GM19023 (cell line): ENCODE results near the gene CSH1.
"Not testable (repeated sequence)": the region's sequence is repeated elsewhere in the genome, so short reads cannot be mapped to it uniquely, and the experiment has no call there.

ENCODE experiments used
- ATAC-seq: cut with Tn5 transposase; IDR thresholded peaks from one replicate; pipeline ENCODE4 v1.9.1; 2021; ENCODE audit warnings: mild to moderate bottlenecking, moderate library complexity; ENCODE audit not compliant: unreplicated experiment

Gene CSH1

DNA sequence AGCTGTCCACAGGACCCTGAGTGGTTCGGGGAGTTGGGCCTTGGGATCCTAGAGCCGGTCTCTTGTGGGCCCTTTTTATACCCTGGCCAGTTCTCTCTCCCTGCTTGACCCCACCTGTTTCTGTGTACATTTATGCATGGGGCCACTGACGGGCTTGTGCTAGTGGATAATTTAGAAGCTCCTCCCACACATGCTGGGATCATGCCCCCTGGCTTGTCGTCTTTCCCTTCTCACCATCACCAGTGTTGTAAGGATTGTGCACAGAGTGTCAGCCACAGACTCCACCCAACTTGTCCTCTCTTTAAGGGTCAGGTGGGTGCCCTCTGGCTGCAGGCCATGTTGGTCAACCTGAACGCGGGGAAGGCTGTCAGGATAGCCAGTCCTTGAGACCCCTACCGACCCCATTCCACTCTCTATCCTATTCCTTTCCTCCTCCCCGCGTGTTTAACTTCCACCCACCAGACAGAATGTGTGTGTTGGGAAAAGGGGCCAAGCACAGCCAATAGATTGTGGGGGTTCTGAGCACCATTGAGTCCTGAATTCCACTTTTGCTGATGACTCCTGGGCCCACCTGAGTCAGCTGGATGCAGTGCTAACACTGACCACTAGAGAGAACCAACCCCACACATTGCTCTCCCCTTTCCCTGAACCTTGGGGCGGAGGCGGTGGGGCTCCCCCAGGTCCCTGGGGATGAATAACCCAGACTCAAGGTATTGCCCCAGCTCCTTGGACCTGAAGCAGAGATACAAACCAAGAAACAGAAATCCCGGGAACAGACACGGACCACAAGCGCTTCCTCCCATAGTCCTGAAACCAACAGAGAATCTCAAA is at the start of gene CSH1:
TSS of gene CSH1 (minus strand) at position 51 of the 831 bp plus-strand sequence. CDS start 63 bp downstream, outside the sequence.
- not testable (repeated sequence) for ATAC-seq

DNA sequence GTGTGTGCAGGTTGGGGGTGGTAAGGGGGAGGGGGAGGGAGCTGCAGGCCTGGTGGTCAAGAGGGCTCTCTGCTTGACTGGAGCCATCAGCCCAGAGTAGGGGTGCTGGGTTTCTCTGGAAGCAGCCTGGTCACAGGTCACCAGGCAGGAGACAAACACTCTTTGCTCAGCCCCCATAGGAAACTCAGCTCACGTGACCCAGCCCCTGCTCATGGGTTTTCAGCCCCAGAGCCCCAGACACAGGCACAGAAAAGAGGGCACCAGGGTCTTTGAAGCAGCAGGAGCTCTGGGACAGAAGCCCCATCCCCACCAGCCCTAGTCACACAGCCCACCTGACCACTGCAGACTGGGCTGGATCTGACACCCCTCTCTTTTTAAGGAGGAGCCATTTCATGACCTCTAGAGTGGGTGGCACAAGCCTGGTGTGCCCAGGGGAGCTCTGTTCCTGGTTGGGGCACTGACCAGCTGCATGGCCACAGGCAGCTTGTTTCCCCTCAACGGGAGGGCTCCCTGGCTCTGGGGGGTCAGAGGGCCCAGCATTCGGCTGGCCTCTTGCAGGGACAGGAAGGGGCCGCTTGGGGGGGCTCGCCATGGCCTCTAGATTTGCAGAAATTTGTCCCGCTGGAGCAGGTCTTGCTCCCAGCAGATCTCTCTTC is 49.5 kb upstream of the CSH1 start:
- ATAC-seq = no peak

GRCh38 chr17:63944736-63945499 is 48.5 kb upstream of the CSH1 start:
- no peak for ATAC-seq

DNA sequence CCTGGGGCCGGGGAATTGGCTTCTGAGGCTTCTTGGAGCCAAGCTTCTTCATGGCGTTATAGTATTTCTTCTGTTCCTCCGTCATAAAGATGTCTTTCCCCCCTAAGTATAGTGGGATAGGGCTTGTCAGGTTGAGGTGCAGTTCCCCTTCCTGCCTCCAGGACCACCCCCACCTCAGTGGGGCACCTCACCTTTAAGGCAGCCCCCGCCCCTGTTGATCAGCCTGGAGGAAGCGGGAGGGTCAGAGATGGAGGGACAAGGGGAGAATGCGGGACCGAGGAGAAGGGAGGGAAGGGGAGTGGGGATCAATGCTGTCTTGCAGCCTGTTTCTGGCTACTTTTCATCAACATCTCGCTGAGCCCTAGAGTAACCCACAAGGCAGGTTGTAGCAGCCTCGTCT is 47.4 kb upstream of the CSH1 start:
- ATAC-seq = no peak

GRCh38 chr17:63942309-63942985 is 46.1 kb upstream of the CSH1 start:
- ATAC-seq = no peak

DNA sequence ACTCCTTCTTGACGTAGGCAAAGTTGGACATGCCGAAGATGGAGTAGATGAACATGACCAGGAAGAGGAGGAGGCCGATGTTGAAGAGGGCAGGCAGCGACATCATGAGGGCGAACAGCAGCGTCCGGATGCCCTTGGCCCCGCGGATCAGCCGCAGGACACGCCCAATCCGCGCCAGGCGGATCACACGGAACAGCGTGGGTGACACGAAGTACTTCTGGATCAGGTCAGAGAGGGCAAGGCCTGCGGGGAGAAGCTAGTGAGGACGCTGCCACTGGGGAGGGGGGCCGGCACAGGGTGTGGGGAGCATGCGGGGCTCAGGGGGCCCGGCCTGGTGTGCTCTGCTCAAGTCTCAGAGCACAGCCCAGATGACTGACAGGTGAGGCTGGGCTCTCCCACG is 45.4 kb upstream of the CSH1 start:
- no peak for ATAC-seq

- no peak for ATAC-seq
Observed at GRCh38 chr17:63941162-63941561, 44.8 kb upstream of the CSH1 start.

GRCh38 chr17:63940584-63940983 is 44.2 kb upstream of the CSH1 start:
- no peak for ATAC-seq

DNA sequence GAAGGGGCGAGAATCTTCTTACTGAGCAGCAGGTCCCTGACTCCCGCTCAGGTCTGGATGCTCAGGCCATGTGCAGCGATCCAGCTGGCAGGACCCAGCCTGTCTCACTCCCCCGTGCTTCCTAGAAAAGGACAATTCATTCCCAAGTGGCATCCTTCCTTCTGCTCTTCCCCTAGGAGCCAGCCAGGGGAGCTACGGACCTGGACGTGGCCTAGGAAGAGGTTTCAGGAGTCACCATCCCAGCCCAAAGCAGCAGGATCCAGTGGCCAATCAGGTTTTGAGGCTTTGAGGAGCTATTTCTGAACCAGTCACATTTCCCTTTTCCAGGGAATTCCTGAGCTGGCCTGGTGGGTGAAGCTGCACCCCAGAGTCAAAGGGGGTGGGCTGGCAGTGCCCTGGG is 43.5 kb upstream of the CSH1 start:
- no peak for ATAC-seq

- ATAC-seq = no peak
Observed at GRCh38 chr17:63939401-63939800, 43.0 kb upstream of the CSH1 start.

DNA sequence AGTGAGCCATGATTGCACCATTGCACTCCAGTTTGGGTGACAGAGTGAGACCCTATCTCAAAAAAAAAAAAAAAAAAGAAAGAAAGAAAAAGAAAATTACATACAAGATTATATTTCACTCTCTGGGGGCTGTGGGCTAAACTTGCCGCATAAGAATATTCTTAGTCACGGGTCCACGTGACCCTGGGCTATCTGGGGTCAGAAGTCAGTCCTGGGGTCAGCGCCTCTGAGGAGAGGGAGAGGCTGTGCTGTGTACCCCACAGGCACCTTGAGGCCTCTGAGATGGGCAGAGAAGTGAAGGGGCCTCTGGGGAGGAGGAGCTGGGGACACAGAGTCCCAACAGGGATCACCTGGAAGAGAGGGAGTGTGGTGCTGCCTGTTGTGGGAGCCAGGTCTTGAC is 41.5 kb upstream of the CSH1 start:
- ATAC-seq = no peak

- ATAC-seq = no peak
Observed at GRCh38 chr17:63937319-63937718, 40.9 kb upstream of the CSH1 start.

GRCh38 chr17:63934183-63935112 is 38.1 kb upstream of the CSH1 start:
- no peak for ATAC-seq

GRCh38 chr17:63933598-63933997 is 37.2 kb upstream of the CSH1 start:
- no peak for ATAC-seq

- ATAC-seq = peak; percentile 2
Observed at GRCh38 chr17:63932721-63933120, 36.3 kb upstream of the CSH1 start.

DNA sequence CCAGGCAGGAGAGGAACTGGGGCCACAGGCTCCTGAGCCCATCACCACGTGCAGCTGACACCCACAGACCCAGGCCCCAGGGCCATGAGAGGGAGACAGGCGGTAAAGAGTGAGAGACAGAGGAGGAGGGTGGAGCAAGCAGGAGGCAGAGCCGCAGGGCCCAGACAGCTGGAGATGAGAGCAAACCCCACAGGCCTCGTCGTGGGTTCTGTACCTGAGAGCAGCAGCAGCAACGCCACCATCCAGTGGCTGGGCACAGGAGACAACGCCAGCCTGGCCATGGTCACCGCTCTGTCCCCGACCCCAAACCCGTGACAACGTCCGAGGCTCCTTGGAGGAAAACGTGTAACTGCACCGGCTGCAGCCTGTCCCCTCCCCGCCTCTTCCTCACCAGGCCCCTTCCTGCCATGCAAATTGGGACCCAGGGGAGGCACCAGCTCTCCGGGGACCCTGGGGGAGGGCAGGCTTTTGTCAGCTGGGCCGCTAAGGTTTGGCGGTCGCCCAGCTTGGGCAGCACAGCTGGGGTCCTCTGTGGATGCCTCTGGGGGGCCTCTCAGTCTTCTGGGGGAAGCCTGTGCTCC is 35.7 kb upstream of the CSH1 start, which contains the start of gene CD79B:
TSS of gene CD79B (minus strand) at position 351 of the 581 bp plus-strand sequence. CDS start at position 281, 70 bp downstream.
- peak; percentile 85 for ATAC-seq

DNA sequence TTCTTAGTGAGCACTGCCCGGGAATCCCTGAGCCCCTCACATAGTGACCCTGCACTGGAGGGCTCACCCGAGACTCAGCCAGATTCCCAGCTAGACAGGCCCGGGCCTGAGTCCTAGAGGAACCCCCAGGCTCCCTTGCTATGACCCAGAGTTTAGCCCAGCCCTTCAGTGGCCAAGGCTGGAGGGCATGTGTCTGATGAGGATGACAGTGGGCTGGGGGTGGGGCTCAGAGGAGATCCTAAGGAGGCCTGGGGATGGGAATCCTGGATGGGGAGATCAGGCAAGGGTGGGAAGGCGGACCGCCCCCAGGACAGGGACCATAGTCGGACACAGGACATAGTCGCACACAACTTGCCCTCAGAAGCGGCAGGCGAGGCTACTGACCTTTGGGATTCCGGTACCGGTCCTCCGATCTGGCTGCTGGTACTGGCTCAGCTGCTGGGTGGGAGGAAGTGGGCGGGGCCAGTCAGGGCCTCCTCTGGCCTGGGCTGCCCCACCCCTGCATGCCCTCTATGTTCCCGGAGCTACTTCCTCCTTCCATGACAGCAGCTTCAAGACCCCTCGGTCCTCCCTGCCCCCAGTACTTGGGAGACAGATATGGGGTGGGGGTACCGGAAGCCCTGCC is 34.7 kb upstream of the CSH1 start:
- ATAC-seq = no peak

- ATAC-seq = no peak
Observed at GRCh38 chr17:63929860-63930766, 33.7 kb upstream of the CSH1 start.
